SH-SY5Y (cell line): ENCODE data around the gene CARD9.

Experiments used
- GATA2 ChIP-seq: IDR thresholded peaks from 2 replicates; pipeline ENCODE4 v1.6.1; 2011; ENCODE audit warnings: mild to moderate bottlenecking, low read depth, low read length
- GATA3 ChIP-seq: IDR thresholded peaks from 2 replicates; pipeline ENCODE4 v1.6.1; 2011; ENCODE audit warnings: low read depth, mild to moderate bottlenecking, low read length, moderate library complexity

- TF ChIP-seq GATA2 (no peak), GATA3 (no peak)
Observed at GRCh38 chr9:136376457-136376856, 3.0 kb upstream of the CARD9 start.
